WERI-Rb-1 (cell line): ENCODE data around the gene MAN2C1.
"Not testable (repeated sequence)": the region's sequence is repeated elsewhere in the genome, so short reads cannot be mapped to it uniquely, and the experiment has no call there.

Experiments used
- DNase-seq: peaks from one replicate; pipeline ENCODE4 v3.0.0-alpha.2; 2020
- H3K27ac ChIP-seq: fragments of 250-450 bp; sonication (Bioruptor Pico); 2 replicates; pipeline ENCODE4 v1.5.1; 2020; ENCODE audit warnings: mild to moderate bottlenecking, moderate library complexity
- H3K27me3 ChIP-seq: fragments of 250-450 bp; sonication (Bioruptor Pico); 2 replicates; pipeline ENCODE4 v1.5.1; 2021; ENCODE audit warnings: mild to moderate bottlenecking, low read depth, moderate library complexity; ENCODE audit not compliant: insufficient read depth, severe bottlenecking
- H3K36me3 ChIP-seq: fragments of 250-450 bp; sonication (Bioruptor Pico); 2 replicates; pipeline ENCODE4 v1.5.1; 2020; ENCODE audit warnings: mild to moderate bottlenecking, moderate library complexity
- H3K4me3 ChIP-seq: 2 replicates; pipeline ENCODE4 v1.5.1; 2011; ENCODE audit warnings: low read depth, mild to moderate bottlenecking, control low read depth, low read length
- H3K9me3 ChIP-seq: fragments of 250-450 bp; sonication (Bioruptor Pico); 2 replicates; pipeline ENCODE4 v1.5.1; 2021; ENCODE audit warnings: mild to moderate bottlenecking, moderate library complexity; ENCODE audit not compliant: severe bottlenecking
- CTCF ChIP-seq: IDR thresholded peaks from 2 replicates; pipeline ENCODE4 v1.5.1; 2011; ENCODE audit warnings: low read depth, mild to moderate bottlenecking, control low read depth, inconsistent platforms, low read length

Gene MAN2C1

GRCh38 chr15:75389791-75390382, 21.5 kb upstream of the MAN2C1 start:
- Histone ChIP-seq H3K4me3 (no peak overlapping the region), H3K27ac (no peak overlapping the region), H3K36me3 (peaks cover 90% of the 10 kb centered on the region), H3K27me3 (no peaks in the 10 kb centered on the region), H3K9me3 (no peaks in the 10 kb centered on the region)
- no peak for DNase-seq
- no peak for TF ChIP-seq CTCF

GRCh38 chr15:75383986-75384385, 15.6 kb upstream of the MAN2C1 start:
- not testable (repeated sequence) for H3K27me3 ChIP-seq, H3K27ac ChIP-seq, H3K9me3 ChIP-seq, H3K4me3 ChIP-seq, DNase-seq
- peaks cover 73% of the 10 kb centered on the region for H3K36me3 ChIP-seq

GRCh38 chr15:75380773-75381172, 12.4 kb upstream of the MAN2C1 start:
- no peaks in the 10 kb centered on the region for H3K27me3 ChIP-seq
- peaks cover 72% of the 10 kb centered on the region for H3K36me3 ChIP-seq
- no peak for DNase-seq
- TF ChIP-seq CTCF: no peak
- H3K9me3 ChIP-seq: no peaks in the 10 kb centered on the region
- H3K4me3 ChIP-seq: no peak overlapping the region
- no peak overlapping the region for H3K27ac ChIP-seq

- Histone ChIP-seq H3K36me3 (peaks cover 61% of the 10 kb centered on the region), H3K27me3 (no peaks in the 10 kb centered on the region), H3K4me3 (no peak overlapping the region), H3K27ac (no peak overlapping the region), H3K9me3 (no peaks in the 10 kb centered on the region)
- no peak for DNase-seq
- TF ChIP-seq CTCF: no peak
These were observed 3.7 kb upstream of the MAN2C1 start for GRCh38 chr15:75371901-75372688.

- no peaks in the 10 kb centered on the region for H3K27me3 ChIP-seq
- peaks cover 58% of the 10 kb centered on the region for H3K36me3 ChIP-seq
- H3K27ac ChIP-seq: no peak overlapping the region
- H3K4me3 ChIP-seq: no peak overlapping the region
- H3K9me3 ChIP-seq: no peaks in the 10 kb centered on the region
- no peak for DNase-seq
- TF ChIP-seq CTCF: no peak
These were observed 3.1 kb upstream of the MAN2C1 start for GRCh38 chr15:75371486-75371885.

GRCh38 chr15:75369897-75370581, 1.6 kb upstream of the MAN2C1 start:
- TF ChIP-seq CTCF: no peak
- Histone ChIP-seq H3K27me3 (no peaks in the 10 kb centered on the region), H3K36me3 (peaks cover 47% of the 10 kb centered on the region), H3K9me3 (no peaks in the 10 kb centered on the region), H3K27ac (no peak overlapping the region), H3K4me3 (no peak overlapping the region)
- DNase-seq: no peak
